Endothelial cell (in vitro differentiated cells): ENCODE measurements around the gene MTMR3. TPM values are rescaled to one million over a fixed set of nuclear protein-coding genes. Genes with fewer than 3 reads are reported as not detected.
"Not testable (repeated sequence)": the region's sequence is repeated elsewhere in the genome, so short reads cannot be mapped to it uniquely, and the experiment has no call there.

Experiments
- DNase-seq: peaks from one replicate; pipeline ENCODE4 v3.0.0; 2021; ENCODE audit warnings: low spot score
- H3K27ac Mint-ChIP-seq: one replicate; pipeline ENCODE4 v1.8.0; 2021; ENCODE audit warnings: mixed read lengths, inconsistent platforms; ENCODE audit not compliant: unreplicated experiment
- H3K27me3 Mint-ChIP-seq: one replicate; pipeline ENCODE4 v1.8.0; 2021; ENCODE audit warnings: mild to moderate bottlenecking, moderate library complexity, mixed read lengths, inconsistent platforms; ENCODE audit not compliant: unreplicated experiment
- H3K36me3 Mint-ChIP-seq: one replicate; pipeline ENCODE4 v1.8.0; 2021; ENCODE audit warnings: mild to moderate bottlenecking, low read depth, mixed read lengths, inconsistent platforms; ENCODE audit not compliant: unreplicated experiment
- H3K4me1 Mint-ChIP-seq: one replicate; pipeline ENCODE4 v1.8.0; 2021; ENCODE audit warnings: mild to moderate bottlenecking, mixed read lengths, inconsistent platforms; ENCODE audit not compliant: unreplicated experiment
- H3K4me3 Mint-ChIP-seq: one replicate; pipeline ENCODE4 v1.8.0; 2021; ENCODE audit warnings: mild to moderate bottlenecking, mixed read lengths, inconsistent platforms; ENCODE audit not compliant: unreplicated experiment
- H3K9me3 Mint-ChIP-seq: one replicate; pipeline ENCODE4 v1.8.0; 2021; ENCODE audit warnings: mixed read lengths, inconsistent platforms; ENCODE audit not compliant: unreplicated experiment
- CTCF ChIP-seq: fragments of 200-600 bp; sonication (generic); IDR thresholded peaks from one replicate; pipeline ENCODE4 v1.5.0; 2021; ENCODE audit warnings: antibody characterized with exemption; ENCODE audit not compliant: unreplicated experiment
- long read RNA-seq: library from polyadenylated mRNA; unstranded; transcript quantifications from one replicate; pipeline ENCODE4 v2.0.0, GENCODE V29; 2020; ENCODE audit not compliant: unreplicated experiment
- total RNA-seq: library from RNA; stranded (reverse); fragmentation: NEBNext Ultra II Directional; extraction: Animal tissue kit (Norgen Biotek cat#: 25700); gene quantifications from one replicate; pipeline ENCODE4 v1.2.1, GENCODE V29; 2021; ENCODE audit not compliant: unreplicated experiment

Gene MTMR3
- 39.1 TPM for total RNA-seq
- long read RNA-seq, full-length matches to known transcripts, result 1 of 7 reads
- long read RNA-seq, partial matches to known transcripts, result 4 of 7 reads
- long read RNA-seq, other reads (novel, unspliced or antisense), result 2 of 7 reads

- H3K36me3 Mint-ChIP-seq, result no peaks in the 10 kb centered on the region
- H3K9me3 Mint-ChIP-seq, result no peaks in the 10 kb centered on the region
- peaks cover 7% of the 10 kb centered on the region for H3K4me1 Mint-ChIP-seq
- peak; percentile 99 for DNase-seq
- peak within 1 kb of the TSS; percentile 87 for H3K27ac Mint-ChIP-seq
- TF ChIP-seq CTCF, result peak; percentile 71
- no peaks in the 10 kb centered on the region for H3K27me3 Mint-ChIP-seq
- peak within 1 kb of the TSS; percentile 98 for H3K4me3 Mint-ChIP-seq
Measured at GRCh38 chr22:29883045-29883774, at the start of gene MTMR3. Gene MTMR3 (plus strand): TSS chr22:29883174. CDS start chr22:29971060, 87,886 bp downstream.

- H3K4me3 Mint-ChIP-seq, result peak overlapping the region; percentile 12
- no peak for DNase-seq
- peaks cover 63% of the 10 kb centered on the region for H3K4me1 Mint-ChIP-seq
- peaks cover 2% of the 10 kb centered on the region for H3K27me3 Mint-ChIP-seq
- H3K9me3 Mint-ChIP-seq, result no peaks in the 10 kb centered on the region
- TF ChIP-seq CTCF, result no peak
- peaks cover 19% of the 10 kb centered on the region for H3K36me3 Mint-ChIP-seq
- H3K27ac Mint-ChIP-seq, result peak overlapping the region; percentile 93
Measured at GRCh38 chr22:29833392-29833965, 49.5 kb upstream of the MTMR3 start.

- H3K4me1 Mint-ChIP-seq, result peaks cover 64% of the 10 kb centered on the region
- H3K9me3 Mint-ChIP-seq, result no peaks in the 10 kb centered on the region
- H3K27me3 Mint-ChIP-seq, result peaks cover 2% of the 10 kb centered on the region
- peak overlapping the region; percentile 3 for H3K27ac Mint-ChIP-seq
- TF ChIP-seq CTCF, result no peak
- H3K4me3 Mint-ChIP-seq, result peak overlapping the region; percentile 54
- H3K36me3 Mint-ChIP-seq, result peaks cover 18% of the 10 kb centered on the region
- no peak for DNase-seq
Measured at GRCh38 chr22:29834046-29834445, 48.9 kb upstream of the MTMR3 start.

GRCh38 chr22:29836791-29837370, 46.1 kb upstream of the MTMR3 start:
- H3K27ac Mint-ChIP-seq, H3K9me3 Mint-ChIP-seq, DNase-seq, H3K27me3 Mint-ChIP-seq, H3K36me3 Mint-ChIP-seq: not testable (repeated sequence)
- peaks cover 45% of the 10 kb centered on the region for H3K4me1 Mint-ChIP-seq
- H3K4me3 Mint-ChIP-seq, result peak overlapping the region; percentile 95

GRCh38 chr22:29837741-29838598, 45.0 kb upstream of the MTMR3 start, which contains the start of gene ASCC2:
Gene ASCC2 (minus strand): TSS chr22:29838274. CDS start chr22:29832325, 5,949 bp downstream.
- Mint-ChIP-seq H3K27me3 (peaks cover 2% of the 10 kb centered on the region), H3K9me3 (no peaks in the 10 kb centered on the region), H3K4me3 (peak within 1 kb of the TSS; percentile 95), H3K36me3 (peaks cover 3% of the 10 kb centered on the region), H3K4me1 (peaks cover 38% of the 10 kb centered on the region), H3K27ac (peak within 1 kb of the TSS; percentile 88)
- TF ChIP-seq CTCF, result no peak
- peak; percentile 96 for DNase-seq
